GM12878 (cell line): ENCODE results near the gene TCF25. TPM values are rescaled to one million over a fixed set of nuclear protein-coding genes. Genes with fewer than 3 reads are reported as not detected.
A peak's percentile ranks its signal among the peaks of the same experiment; 100 is the strongest.

ENCODE experiments used
- ATAC-seq: fragments of 200-7000 bp; cut with Tn5 transposase; 3 replicates; pipeline ENCODE4 v1.9.1; 2020; ENCODE audit warnings: mild to moderate bottlenecking, moderate library complexity
- BruUV-seq: library from RNA; stranded (reverse); fragments of 400-500 nt; replicated peaks from 2 replicates; lab custom pipeline; 2021; lab: Mats Ljungman, UMichigan
- CTCF ChIA-PET: fragments of 300-600 bp; sonication (Branson Sonifier 250); formaldehyde crosslinking; extraction: SDS; loops from one replicate; lab custom pipeline; 2021; ENCODE audit warnings: inconsistent platforms; lab: Yijun Ruan, JAX
- POLR2A ChIA-PET: fragments of 350-600 bp; formaldehyde crosslinking; extraction: SDS; loops from one replicate; lab custom pipeline; 2021; ENCODE audit warnings: inconsistent platforms; lab: Charles Lee
- RAD21 ChIA-PET: fragments of 300-600 bp; sonication (Branson Sonifier 250); formaldehyde crosslinking; loops from one replicate; lab custom pipeline; 2023; ENCODE audit warnings: antibody characterized with exemption; ENCODE audit not compliant: unreplicated experiment; lab: Charles Lee
- SMC1A ChIA-PET: fragments of 300-600 bp; sonication (Branson Sonifier 250); formaldehyde crosslinking; loops from one replicate; lab custom pipeline; 2023; ENCODE audit not compliant: unreplicated experiment, uncharacterized antibody; lab: Charles Lee
- DNase-seq: peaks from one replicate; pipeline ENCODE4 v3.0.0-alpha.2; 2011; ENCODE audit warnings: low read depth, low spot score
- FAIRE-seq: peaks from 3 replicates; lab custom pipeline; 2011; peaks lifted over from hg19 to GRCh38; lab: Jason Lieb, UNC
- H2AFZ ChIP-seq: 2 replicates; pipeline ENCODE4 v1.6.0; 2011; ENCODE audit warnings: low read depth, low read length, control low read depth; ENCODE audit not compliant: control insufficient read depth
- H3K27ac ChIP-seq: 2 replicates; pipeline ENCODE4 v1.5.1; 2011; ENCODE audit warnings: control low read depth; ENCODE audit not compliant: control insufficient read depth, insufficient read depth
- H3K27me3 ChIP-seq, 2 experiments: replicated peaks in 1 of 2; 2 replicates each; pipeline versions ENCODE4 v1.6.0 to v1.6.1; 2011; ENCODE audit warnings: low read length in 1 of 2; ENCODE audit not compliant: control insufficient read depth in 2 of 2, insufficient read depth in 2 of 2
- H3K36me3 ChIP-seq, 2 experiments: 2 replicates each; pipeline ENCODE4 v1.5.1; 2011; ENCODE audit warnings: low read length in 1 of 2; ENCODE audit not compliant: control insufficient read depth in 2 of 2, insufficient read depth in 2 of 2
- H3K4me1 ChIP-seq: 2 replicates; pipeline ENCODE4 v1.6.1; 2011; ENCODE audit warnings: mild to moderate bottlenecking, low read length, moderate library complexity, mixed read lengths; ENCODE audit not compliant: control insufficient read depth, insufficient read depth
- H3K4me2 ChIP-seq: 2 replicates; pipeline ENCODE4 v1.6.0; 2011; ENCODE audit warnings: control low read depth; ENCODE audit not compliant: control insufficient read depth, insufficient read depth
- H3K4me3 ChIP-seq: fragments of 200-600 bp; sonication (generic); 2 replicates; pipeline ENCODE4 v1.5.1; 2016
- H3K79me2 ChIP-seq: 2 replicates; pipeline ENCODE4 v1.6.0; 2011; ENCODE audit warnings: low read length; ENCODE audit not compliant: control insufficient read depth, insufficient read depth
- H3K9ac ChIP-seq: 2 replicates; pipeline ENCODE4 v1.8.0; 2011; ENCODE audit warnings: low read length, control low read depth, mixed read lengths; ENCODE audit not compliant: control insufficient read depth, insufficient read depth
- H3K9me3 ChIP-seq: replicated peaks from 3 replicates; pipeline ENCODE4 v1.5.1; 2011; ENCODE audit warnings: mild to moderate bottlenecking, low read length; ENCODE audit not compliant: control insufficient read depth, insufficient read depth
- H4K20me1 ChIP-seq: 2 replicates; pipeline ENCODE4 v1.6.0; 2011; ENCODE audit not compliant: control insufficient read depth, insufficient read depth
- BACH1 ChIP-seq: fragments of 450-650 bp; IDR thresholded peaks from 2 replicates; pipeline ENCODE4 v1.6.1; 2017; ENCODE audit warnings: mild to moderate bottlenecking, borderline replicate concordance
- BCLAF1 ChIP-seq: fragments of 450-650 bp; IDR thresholded peaks from 2 replicates; pipeline ENCODE4 v1.6.1; 2017; ENCODE audit warnings: antibody characterized with exemption, mild to moderate bottlenecking, moderate library complexity
- CBX3 ChIP-seq: fragments of 200-600 bp; sonication (generic); IDR thresholded peaks from 2 replicates; pipeline ENCODE4 v1.6.1; 2016; ENCODE audit warnings: low read depth, borderline replicate concordance
- IRF4 ChIP-seq: IDR thresholded peaks from 2 replicates; pipeline ENCODE4 v1.6.1; 2011; ENCODE audit warnings: low read depth, low read length
- NR2C2 ChIP-seq: IDR thresholded peaks from 2 replicates; pipeline ENCODE4 v1.6.1; 2011; ENCODE audit warnings: borderline replicate concordance, low read depth; ENCODE audit not compliant: control insufficient read depth, insufficient read length
- POLR2A ChIP-seq: IDR thresholded peaks from 2 replicates; pipeline ENCODE4 v1.6.1; 2011; ENCODE audit warnings: low read depth, mild to moderate bottlenecking, low read length
- PRDM15 ChIP-seq: fragments of 450-650 bp; formaldehyde crosslinking; IDR thresholded peaks from 2 replicates; pipeline ENCODE4 v1.4.0; 2020; ENCODE audit warnings: mild to moderate bottlenecking, moderate library complexity
- RB1 ChIP-seq: fragments of 450-650 bp; formaldehyde crosslinking; IDR thresholded peaks from 2 replicates; pipeline ENCODE4 v1.6.1; 2017; ENCODE audit warnings: mild to moderate bottlenecking, borderline replicate concordance
- SPI1 ChIP-seq: IDR thresholded peaks from 2 replicates; pipeline ENCODE4 v1.6.1; 2011; ENCODE audit warnings: low read depth, mild to moderate bottlenecking, low read length, moderate library complexity, borderline replicate concordance; ENCODE audit not compliant: insufficient read depth
- SREBF1 ChIP-seq: IDR thresholded peaks from 2 replicates; pipeline ENCODE4 v1.6.1; 2012; ENCODE audit warnings: mild to moderate bottlenecking, low read length
- STAT1 ChIP-seq: fragments of 450-650 bp; conservative IDR thresholded peaks from 2 replicates; pipeline ENCODE4 v1.6.1; 2014; ENCODE audit warnings: antibody characterized with exemption, mild to moderate bottlenecking
- STAT3 ChIP-seq: IDR thresholded peaks from 2 replicates; pipeline ENCODE4 v1.6.1; 2011; ENCODE audit warnings: low read depth, low read length, improper control_type of control experiment
- TARDBP ChIP-seq: IDR thresholded peaks from 2 replicates; pipeline ENCODE4 v1.6.1; 2016; ENCODE audit warnings: borderline replicate concordance
- ZNF384 ChIP-seq: IDR thresholded peaks from 2 replicates; pipeline ENCODE4 v1.6.1; 2012; ENCODE audit warnings: low read depth, mild to moderate bottlenecking, low read length, improper control_type of control experiment, borderline replicate concordance
- ZZZ3 ChIP-seq: IDR thresholded peaks from 2 replicates; pipeline ENCODE4 v1.6.1; 2011; ENCODE audit warnings: low read depth; ENCODE audit not compliant: control insufficient read depth, insufficient read length
- WGBS: methylation state at CpG from one replicate; pipeline ENCODE4 v1.1.6; 2016; ENCODE audit warnings: low lambda C conversion rate; ENCODE audit not compliant: insufficient replicate concordance, insufficient coverage; ENCODE audit errors: missing lambda C conversion rate; 5-methylcytosine and 5-hydroxymethylcytosine counted together
- in situ Hi-C: fragments of 300-500 bp; cut with MboI; formaldehyde crosslinking; loops from 9 replicates; pipeline ENCODE4 v1.14.3; 2018; ENCODE audit warnings: mixed read lengths
- intact Hi-C: fragments of 100-400 bp; cut with micrococcal nuclease; formaldehyde crosslinking; loops from one replicate; pipeline ENCODE4 v1.14.2; 2022; ENCODE audit not compliant: unreplicated experiment
- polyA plus RNA-seq, 11 experiments: library from polyadenylated mRNA; depleted of rRNA in 4 of 11; unstranded in 6 of 11; stranded (reverse) in 5 of 11; fragments of >200 nt; fragmentation: Nextera tagmentation in 4 of 11; fragmentation: Illumina TruSeq in 1 of 11; extraction: Ambion mirVana in 4 of 11; extraction: Trizol in 1 of 11; gene quantifications; 1 replicate in 1 of 11; 2 replicates in 10 of 11; pipeline versions ENCODE4 v1.2.1 to v1.2.3, GENCODE V29; 2011 to 2016; ENCODE audit warnings: inconsistent platforms in 2 of 11, missing spikeins in 2 of 11, low read depth in 1 of 11
- total RNA-seq, 4 experiments: library from RNA; depleted of rRNA in 3 of 4; stranded (reverse); fragments of >200 nt in 3 of 4; fragmentation: Illumina TruSeq in 1 of 4; extraction: Trizol in 1 of 4; gene quantifications; 2 replicates each; pipeline versions ENCODE4 v1.2.1 to v1.2.3, GENCODE V29; 2013 to 2021
- TF ChIP-seq, protein P1 (sequence below): IDR thresholded peaks from 2 replicates; pipeline ENCODE4 v1.6.1; 2011; ENCODE audit warnings: low read depth, low read length, improper control_type of control experiment, borderline replicate concordance

Gene TCF25
- total and polyA plus RNA-seq, 10 of the 15 experiments (the other 5 are each of a cell fraction or from before 2014, with no cell fraction given) = 8.4 to 130 (median 89.4) TPM

DNA sequence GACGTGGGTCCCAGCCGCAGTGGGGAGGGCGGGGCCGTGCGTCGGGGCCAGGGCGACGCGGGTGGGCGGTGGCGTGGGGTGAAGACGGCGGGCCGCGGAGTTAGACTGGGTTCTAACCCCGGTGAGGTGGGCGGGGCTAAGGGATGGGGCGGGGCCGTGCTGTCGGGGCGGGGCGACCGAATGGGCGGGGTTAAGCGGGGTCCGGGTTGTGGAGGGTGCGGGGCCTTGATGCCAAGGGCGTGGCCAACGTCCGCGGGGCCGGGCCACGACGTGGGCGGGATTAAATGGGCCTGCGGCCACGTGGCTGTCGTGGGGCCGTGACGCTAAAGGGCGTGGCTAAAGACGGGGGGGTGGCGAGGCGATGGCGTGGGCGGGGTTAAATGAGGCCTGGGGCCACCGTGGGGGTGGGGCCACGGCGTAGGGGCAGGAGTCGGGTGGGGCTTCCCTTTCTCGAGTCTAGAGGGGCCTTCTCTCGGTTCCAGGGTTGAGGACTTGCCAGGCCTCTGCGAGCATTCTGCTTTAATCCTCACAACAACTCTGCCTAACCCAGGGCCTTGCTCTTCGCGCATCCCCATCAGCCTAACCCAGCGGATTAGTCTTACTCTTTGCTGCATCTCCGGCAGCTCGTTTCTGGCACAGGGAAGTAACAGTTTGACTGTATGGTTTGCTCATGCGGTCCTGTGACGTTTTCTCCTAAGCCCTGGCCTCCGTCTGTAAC is 739 bp downstream of the TCF25 start:
- ChIA-PET POLR2A (interaction anchor here (0.6 to 4.1 kb wide), 11 partner anchors 8 to 1210 kb away, joined by 3 to 49 read pairs (median 4); partner anchors contain the start of genes CDK10 and MC1R), RAD21 (interaction anchor here (0.6 to 2.0 kb wide), 6 partner anchors 10 to 174 kb away, joined by 3 to 14 read pairs (median 6); no protein-coding TSS in a partner anchor), SMC1A (interaction anchor here (1.4 to 3.8 kb wide), 2 partner anchors 9 to 12 kb away, joined by 5 to 17 read pairs; no protein-coding TSS in a partner anchor), CTCF (interaction anchor here (0.6 to 3.5 kb wide), 9 partner anchors 10 to 175 kb away, joined by 3 to 19 read pairs (median 4); no protein-coding TSS in a partner anchor)
- peaks cover 15% of the 10 kb centered on the region for H3K4me1 ChIP-seq
- peaks cover 3% of the 10 kb centered on the region for H4K20me1 ChIP-seq
- WGBS = 4% methylated on average over 12 of the region's 61 CpGs
- peak; percentile 97 for FAIRE-seq
- peak overlapping the region; percentile 99 for H3K9ac ChIP-seq
- H3K36me3 ChIP-seq = peaks cover 5 to 14% of the 10 kb centered on the region in 2 experiments; a peak in 3 of 4 replicates
- peak overlapping the region; percentile 99 for H3K4me3 ChIP-seq
- H3K27ac ChIP-seq = peak overlapping the region; percentile 100
- H3K79me2 ChIP-seq = peaks cover 40% of the 10 kb centered on the region
- intact Hi-C loops (no loop called here), in situ Hi-C loops (no loop called here)
- DNase-seq = peak; percentile 81
- no peaks in the 10 kb centered on the region; the same call in 2 of the 3 replicates for H3K9me3 ChIP-seq
- peak; percentile 79 for ATAC-seq
- peak overlapping the region; percentile 89 for H3K4me2 ChIP-seq
- H2AFZ ChIP-seq = peak overlapping the region; percentile 69
- no TSS peak for BruUV-seq
- no peaks in the 10 kb centered on the region for H3K27me3 ChIP-seq
- TF ChIP-seq STAT3 (no peak), POLR2A (peak; percentile 5), ZZZ3 (no peak), PRDM15 (CRISPR knock-in tag) (no peak), NR2C2 (no peak), IRF4 (no peak), RB1 (no peak), BCLAF1 (no peak), CBX3 (no peak), BACH1 (no peak; the same call in 1 of the 2 replicates), TARDBP (no peak), ZNF384 (no peak), SPI1 (no peak), SREBF1 (no peak), STAT1 (no peak)
- TF ChIP-seq, protein P1, sequence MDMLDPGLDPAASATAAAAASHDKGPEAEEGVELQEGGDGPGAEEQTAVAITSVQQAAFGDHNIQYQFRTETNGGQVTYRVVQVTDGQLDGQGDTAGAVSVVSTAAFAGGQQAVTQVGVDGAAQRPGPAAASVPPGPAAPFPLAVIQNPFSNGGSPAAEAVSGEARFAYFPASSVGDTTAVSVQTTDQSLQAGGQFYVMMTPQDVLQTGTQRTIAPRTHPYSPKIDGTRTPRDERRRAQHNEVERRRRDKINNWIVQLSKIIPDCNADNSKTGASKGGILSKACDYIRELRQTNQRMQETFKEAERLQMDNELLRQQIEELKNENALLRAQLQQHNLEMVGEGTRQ = peak; percentile 57
